ENCODE data around the gene PRDM11. TPM values are rescaled to one million over a fixed set of nuclear protein-coding genes. Genes with fewer than 3 reads are reported as not detected.

PRDM11 gene
- total RNA-seq, result 9.1 and 11.0 TPM in 2 replicates

DNA sequence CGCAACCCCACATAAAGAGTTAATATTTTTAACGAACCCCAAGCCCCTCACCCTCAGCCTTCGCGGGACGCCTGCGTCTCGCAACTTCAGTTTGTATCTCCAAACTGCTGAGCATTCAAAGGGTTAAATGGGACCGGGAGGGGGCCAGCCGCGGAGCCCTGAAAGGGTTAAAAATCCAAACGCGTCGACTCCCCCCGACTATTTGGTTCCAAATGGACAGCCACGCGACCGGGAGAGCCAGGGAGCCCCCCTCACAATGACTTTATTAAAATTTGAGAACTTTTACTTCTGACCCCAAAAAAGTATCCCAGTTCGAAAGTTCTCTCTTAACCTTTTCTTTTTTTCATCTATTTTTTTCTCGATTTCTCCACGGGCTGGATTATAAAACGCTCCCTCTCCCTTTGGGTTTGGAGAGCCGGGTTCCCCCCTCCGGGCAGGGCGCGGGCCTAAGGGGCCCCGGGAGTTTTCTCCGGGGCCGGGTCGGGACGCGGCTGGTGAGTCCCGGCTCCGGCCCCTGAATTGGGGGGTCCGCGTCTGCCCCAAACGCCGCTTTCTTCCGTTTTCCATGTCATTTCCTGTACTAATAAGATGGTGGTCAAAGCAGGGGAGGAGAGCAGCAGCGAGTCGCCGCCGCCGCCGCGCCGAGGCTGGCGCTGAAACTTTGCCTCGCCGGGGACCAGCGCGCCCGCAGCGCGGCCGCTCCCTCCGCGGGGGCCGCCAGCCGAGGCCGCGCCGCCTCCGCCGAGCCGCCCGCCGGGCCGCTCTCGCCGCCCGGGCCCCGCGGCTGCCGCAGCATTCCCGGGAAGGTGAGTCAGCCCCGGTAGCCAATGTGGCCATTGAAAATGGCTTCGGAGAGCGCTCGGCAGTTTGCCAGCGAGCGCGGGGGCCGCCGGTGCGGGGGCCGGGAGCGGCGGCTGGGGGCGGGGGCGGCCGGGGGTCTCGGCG lies at the start of gene PRDM11:
PRDM11 (plus strand) TSS at position 568 of the 945 bp plus-strand sequence. CDS start 35,128 bp downstream, outside the sequence.

Other genes with a start within 250 kb of the PRDM11 start
- 55.1 and 105 TPM in 2 replicates for gene TP53I11, start 195.8 kb upstream of the PRDM11 start, total RNA-seq
- under 0.01 TPM in 1 of 2 replicates, not detected in the other for gene SYT13, start 139.7 kb downstream of the PRDM11 start, total RNA-seq

All from smooth muscle cell of the pulmonary artery (primary cell).